ENCODE measurements around the gene RCN1.
"Not testable (repeated sequence)": the region's sequence is repeated elsewhere in the genome, so short reads cannot be mapped to it uniquely, and the experiment has no call there.

DNA sequence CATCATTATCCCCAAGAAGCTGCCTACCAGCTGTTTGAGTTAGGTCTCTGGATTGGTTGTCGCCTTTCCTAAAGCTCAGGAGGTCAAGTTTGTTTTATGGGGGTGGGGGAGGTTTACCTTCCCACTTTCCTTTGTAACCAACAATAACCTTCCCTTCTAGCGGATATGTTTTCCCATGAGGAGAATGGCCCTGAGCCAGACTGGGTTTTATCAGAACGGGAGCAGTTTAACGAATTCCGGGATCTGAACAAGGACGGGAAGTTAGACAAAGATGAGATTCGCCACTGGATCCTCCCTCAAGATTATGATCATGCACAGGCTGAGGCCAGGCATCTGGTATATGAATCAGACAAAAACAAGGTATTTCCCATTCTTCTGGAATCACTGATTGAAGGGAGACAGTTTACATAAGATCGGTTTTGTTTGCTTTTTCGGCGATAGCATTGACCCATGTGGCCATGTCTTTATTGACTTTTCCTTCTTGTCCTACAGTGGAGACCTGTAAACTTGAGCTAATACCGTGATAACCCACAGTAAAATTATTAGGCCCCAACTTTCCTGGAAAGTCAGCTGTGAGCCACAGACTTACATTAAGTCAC, 12.3 kb downstream of the RCN1 start:
- TF ChIP-seq POLR2A (IDR thresholded peaks at IDR 0.05; ENCODE audit: low read depth, low read length); TAF1 (IDR thresholded peaks at IDR 0.05; ENCODE audit: borderline replicate concordance, low read depth, low read length): not testable (repeated sequence)
- TF ChIP-seq POLR2AphosphoS5 (IDR thresholded peaks at IDR 0.05; ENCODE audit: low read depth, low read length) = 0 out of 2 replicates have a peak, but pooled peaks have one; percentile 6
